Inflammatory macrophage treated with lipopolysaccharide for 1 hour (primary cell): ENCODE data around the gene CCDC50.

Source experiments
- DNase-seq, 2 donors: peaks; one replicate each; pipeline ENCODE4 v3.0.0-alpha.2; 2020 to 2022

CCDC50 gene, protein sequence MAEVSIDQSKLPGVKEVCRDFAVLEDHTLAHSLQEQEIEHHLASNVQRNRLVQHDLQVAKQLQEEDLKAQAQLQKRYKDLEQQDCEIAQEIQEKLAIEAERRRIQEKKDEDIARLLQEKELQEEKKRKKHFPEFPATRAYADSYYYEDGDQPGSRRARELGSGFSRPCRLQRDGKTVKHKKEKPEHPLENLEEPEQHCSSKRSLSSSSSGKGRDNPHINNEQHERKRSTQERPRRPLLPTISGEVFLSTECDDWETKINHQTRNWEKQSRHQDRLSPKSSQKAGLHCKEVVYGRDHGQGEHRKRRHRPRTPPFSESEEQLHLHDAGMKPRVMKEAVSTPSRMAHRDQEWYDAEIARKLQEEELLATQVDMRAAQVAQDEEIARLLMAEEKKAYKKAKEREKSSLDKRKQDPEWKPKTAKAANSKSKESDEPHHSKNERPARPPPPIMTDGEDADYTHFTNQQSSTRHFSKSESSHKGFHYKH

DNA sequence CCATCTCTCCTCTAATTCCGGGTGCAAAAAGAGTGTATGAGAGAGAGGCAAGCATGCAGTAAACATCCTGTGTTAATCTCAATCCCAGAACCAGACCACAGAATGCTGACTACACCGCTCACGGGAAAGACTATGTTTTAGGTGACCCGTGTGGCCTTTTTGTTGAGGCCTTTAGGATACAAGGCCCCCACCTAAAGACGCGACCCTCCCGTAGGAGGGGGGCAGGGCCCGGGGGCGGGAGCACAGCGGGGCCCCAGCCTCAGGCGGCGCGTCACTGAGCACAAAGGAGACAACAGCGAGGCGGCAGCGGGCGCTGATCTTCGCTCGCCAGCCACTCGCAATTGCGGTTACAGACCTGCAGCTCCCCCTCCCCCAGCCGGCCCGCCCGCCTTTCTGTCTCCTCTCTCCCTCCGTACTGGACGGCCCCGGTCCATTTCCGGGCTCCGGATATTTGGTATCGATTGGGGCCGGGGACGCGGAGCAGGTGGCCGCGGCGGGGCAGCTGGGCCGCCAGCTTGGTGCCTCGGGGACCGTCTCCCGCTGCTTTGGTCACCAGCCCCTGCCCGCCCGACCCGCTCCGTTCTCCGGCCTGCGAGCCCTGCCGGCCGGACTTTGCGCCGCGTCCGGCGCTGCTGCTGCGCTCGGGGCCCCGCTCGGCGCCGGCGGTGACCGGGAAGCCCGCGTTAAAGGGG, at the start of gene CCDC50:
CCDC50 (plus strand) TSS at position 433 of the 692 bp plus-strand sequence. CDS start 281 bp downstream, outside the sequence.
- peak; percentile 22 to 42 for DNase-seq

DNA sequence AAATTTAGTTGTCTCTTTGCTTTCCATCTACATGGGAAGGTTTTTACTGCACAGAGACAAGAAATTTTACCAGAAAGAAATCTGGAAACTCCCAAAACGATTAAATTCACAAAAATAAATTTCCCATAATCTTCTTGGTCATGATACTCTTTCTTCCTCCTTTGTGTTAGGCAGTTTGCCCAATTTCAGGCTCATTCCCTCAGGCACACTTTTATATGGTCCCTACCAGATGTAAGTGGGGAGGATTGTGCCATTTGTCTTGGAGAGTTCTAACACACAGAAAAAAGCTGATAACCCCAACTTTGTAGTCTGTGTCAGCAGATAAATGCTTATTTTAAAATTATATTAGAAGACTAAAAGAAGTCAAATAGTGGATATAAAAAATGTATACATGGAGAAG, 49.1 kb upstream of the CCDC50 start:
- DNase-seq = no peak

DNA sequence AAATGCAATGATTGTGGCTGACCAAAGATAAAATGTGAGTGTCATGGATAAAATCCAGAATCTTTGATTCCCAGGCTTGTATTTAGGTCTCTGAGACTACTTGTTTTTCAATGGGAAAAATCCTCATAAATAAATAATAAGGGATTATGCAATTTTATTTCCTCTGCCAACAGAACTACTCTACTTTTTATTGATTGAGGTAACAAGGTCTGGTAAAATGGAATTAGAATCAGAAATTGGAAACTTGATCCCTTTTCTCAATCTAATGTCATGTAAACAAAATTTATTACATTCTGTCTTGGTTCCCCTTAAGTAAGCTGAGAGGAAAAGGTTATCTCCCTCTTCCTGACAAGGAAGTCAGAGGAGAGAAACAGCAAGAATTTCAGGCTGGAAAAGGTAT, 48.3 kb upstream of the CCDC50 start:
- no peak for DNase-seq

DNA sequence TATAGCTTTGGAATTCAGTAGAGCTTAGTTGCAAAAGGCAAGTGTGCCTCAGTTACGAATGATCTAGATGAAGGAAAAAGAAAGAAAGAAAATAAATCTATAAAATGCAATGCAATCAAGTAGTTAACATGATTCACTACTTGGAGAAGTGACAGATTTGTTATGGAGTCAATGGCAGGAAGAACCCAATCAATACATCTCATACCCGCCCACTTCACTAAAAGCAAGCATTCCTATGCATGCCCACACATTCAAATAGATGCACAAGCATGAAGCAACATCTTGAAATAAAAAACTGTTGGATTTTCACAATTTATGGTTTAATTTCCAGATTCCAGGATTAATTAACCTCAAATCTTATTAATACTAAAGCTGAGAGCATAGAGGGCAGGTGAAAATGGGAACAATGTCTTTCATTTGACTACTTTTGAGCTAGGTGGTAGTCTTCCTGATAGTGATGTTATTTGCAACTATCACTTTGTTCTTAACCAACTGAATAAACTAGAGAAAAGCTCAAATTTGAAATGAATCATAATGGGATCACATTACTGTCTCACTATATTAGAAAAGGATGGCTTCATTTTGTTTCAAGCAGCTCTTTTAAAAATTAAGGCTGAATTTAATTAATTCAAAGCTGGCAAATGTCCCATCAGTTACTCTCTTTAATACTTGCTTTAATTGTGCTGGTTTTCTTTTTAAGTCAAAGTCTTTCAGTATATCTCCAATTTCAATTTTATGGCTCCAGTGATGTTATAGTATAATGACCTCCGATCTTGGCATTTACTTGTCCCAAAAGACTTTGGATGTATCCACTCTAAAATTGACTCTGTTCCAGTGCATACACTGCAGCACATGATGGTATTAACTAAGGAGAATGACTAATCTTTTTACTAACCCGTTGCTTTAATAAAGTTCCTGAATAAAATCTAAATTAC, 46.7 kb upstream of the CCDC50 start:
- no peak for DNase-seq

DNA sequence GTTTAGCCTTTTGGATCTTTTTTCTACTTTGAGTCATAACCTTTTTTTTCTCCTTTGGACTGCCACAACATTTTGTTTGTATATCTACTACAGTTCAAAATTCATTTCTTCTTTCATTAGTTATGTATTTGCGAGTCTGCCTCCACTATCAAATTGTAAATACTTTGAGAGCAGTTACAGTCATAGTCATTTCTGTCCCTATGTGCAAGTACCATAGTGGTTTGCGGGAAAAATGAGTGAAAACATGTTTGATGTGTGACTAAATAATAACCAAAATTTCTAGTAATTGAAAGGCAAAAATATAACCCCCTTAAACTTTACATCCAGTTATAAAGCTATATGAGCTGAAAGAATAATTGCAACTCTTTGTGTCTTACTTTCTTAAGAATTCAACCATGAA, 45.8 kb upstream of the CCDC50 start:
- no peak for DNase-seq

DNA sequence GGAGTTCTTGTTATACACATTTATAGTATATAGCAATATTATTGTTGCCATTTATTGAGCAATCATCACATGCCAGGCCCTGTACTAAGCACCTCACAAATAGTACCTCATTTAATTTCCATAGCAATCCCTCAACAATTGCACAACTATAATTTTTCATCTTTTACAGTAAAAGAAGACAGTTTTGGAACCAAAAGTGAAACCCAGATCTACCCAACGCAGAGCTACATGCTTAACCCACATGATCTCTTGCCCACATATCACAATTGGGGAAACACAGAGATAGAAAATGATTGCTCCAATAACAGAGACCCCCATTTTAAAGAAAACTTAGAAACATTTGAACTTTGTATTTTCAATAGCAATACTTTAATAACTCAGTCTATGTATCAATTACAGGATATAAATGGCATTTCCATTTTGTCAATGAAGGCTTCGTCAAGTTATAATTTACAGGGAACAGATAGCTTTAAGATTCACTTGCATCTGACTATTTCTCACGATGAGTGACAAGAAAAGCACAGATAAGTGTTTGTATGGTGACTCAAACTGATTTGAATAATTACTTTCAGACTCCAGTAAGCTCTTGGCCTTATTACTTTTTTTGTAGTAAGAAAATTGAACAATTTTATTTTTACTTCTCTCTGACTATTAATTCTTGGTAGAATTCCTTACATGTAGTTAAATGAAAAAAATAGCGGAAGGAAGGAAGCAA, 38.7 kb upstream of the CCDC50 start:
- peak; percentile 55 to 61 for DNase-seq

DNA sequence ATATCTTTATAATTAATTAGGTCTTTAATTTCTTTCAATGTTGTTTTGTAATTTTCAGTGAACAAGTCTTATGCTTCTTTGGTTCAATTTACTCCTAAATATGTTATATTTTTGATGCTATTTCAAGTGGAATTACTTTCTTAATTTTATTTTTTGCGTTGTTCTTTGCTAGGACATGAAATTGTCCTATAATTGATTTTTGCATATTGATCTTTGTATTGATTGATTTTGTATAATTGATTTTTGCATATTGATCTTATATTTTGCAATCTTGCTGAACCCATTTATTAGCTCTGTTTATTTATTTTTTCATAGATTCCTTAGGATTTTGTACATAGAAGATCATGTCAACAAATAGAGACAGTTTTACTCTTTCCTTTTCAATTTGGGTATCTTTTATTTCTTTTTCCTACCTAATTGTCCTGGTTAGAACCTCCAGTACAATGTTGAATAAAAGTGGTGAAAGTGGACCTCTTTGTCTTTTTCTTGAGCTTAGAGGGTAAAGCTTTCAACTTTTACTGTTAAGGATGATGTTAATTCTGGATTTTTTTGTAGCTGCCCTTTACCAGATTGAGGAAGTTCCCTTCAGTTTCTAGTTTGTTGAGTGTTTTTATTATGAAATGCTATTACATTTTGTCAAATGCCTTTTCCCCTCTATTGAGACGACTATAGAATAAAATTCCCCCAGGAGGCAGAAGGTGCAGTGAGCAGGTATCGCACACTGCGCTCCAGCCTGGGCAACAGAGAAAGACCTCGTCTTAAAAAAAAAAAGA, 36.8 kb upstream of the CCDC50 start:
- peak; percentile 32 to 35 for DNase-seq

DNA sequence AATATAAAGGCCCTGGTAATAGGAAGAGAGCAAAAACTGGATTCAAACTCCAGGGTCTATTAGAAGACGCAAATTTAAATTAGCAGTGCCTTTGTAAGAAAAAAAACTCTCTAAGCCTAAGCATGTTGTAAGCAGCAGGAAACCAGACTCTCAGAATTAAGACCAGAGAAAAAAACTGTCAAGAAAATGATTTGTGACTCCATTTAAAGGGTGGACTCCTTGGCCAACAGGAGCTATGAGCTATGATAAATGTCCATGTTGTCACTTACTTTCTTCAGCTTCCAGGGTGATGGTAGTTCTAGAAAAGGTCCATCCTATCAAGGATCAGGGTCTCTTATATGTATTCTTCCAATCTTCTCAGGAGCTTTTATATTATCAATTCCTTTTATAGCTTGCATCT, 34.9 kb upstream of the CCDC50 start:
- no peak for DNase-seq

DNA sequence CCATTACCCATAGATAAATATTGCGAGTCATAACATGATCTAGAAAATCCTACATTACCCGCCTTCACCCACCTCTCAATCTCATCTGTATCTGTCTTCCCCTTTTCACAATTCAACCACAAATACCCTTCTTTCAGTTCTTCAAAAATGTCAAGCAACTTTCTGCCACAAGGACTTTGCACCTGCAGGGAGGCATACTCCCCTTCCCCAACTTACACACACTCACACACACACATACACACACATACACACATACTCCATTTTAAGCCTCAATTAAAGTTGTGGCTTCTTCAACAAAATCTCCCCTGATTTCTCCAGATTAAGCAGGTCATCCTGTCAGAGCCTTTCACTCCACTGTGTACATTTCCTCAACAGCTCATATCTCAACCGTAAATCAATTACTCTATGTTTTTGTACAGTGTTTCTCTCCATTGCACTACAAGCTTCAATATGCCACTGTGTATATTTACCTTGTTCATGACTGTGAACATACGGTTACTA, 33.1 kb upstream of the CCDC50 start:
- DNase-seq = peak in 1 of 2 donors; percentile 13

DNA sequence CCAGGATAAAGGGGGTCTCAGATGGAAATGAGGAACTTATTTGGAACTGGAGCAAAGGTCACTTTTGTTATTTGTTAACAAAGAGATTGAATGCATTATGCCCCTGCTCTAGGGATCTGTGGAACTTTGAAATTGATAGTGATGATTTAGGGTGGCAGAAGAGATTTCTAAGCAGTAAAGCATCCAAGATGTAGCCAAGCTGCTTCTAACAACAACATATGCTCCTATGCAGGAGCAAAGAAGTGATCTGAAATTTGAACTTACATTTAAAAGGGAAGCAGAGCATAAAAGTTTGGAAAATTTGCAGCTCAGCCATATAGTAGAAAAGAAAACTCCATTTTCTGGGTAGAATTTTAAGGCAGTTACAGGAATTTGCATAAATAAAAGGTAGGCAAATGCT, 30.3 kb upstream of the CCDC50 start:
- no peak for DNase-seq

DNA sequence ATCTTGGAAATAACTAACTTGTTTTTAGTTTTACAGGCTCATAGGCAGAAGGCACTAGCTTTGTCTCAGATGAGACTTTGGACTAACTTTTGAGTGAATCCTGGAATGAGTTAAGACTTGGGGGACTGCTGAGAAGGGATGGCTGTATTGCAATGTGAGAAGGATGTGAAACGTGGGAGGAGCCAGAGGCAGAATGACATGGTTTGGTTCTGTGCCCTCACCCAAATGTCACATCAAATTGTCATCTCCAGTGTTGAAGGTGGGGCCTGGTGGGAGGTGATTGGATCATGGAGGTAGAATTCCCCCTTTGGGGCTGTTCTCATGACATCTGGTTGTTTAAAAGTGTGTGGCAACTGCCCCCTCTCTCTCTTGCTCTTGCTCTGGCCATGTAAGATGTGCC, 28.8 kb upstream of the CCDC50 start:
- no peak for DNase-seq

DNA sequence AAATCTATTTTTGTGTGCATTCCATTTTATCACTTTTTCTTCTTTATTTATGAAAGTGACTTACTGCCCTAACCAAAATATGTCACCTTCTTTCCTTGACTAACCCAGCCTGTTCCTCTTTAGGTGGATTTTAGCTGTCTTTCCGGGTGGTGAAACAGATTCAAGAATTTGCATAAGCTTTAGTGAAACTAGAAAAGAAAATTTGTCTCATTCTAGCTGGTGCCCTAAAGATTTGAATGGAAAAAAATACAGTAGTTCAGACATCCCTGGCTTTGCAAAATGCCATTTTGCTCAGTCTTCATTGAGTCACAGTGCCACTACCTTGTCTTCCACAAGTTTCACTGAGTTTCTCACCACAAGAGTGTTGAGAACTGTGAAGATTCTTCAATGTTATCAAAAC, 28.2 kb upstream of the CCDC50 start:
- peak; percentile 51 to 62 for DNase-seq

DNA sequence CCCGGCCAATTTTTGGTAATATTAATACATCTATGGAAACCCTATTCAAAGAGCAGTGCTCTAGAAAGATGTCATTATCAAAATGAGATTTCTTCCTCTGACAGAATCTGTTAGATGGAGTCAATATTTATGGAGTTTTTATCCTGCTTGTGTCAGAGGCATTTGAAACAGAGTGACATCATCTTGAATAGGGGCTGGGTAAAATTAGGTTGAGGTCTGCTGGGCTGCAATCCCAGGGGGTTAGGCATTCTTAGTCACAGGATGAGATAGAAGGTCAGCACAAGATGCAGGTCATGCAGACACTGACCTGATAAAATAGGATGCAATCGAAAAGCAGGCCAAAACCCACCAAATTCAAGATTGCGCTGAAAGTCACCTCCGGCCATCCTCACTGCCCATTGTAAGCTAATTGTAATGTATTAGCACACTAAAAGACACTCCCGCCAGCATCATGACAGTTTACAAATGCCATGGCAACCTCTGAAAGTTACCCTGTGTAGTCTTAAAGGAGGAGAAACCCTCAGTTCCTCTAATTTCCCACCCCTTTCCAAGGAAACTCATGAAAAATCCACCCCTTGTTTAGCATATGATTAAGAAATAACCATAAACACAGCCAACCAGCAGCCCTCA, 27.3 kb upstream of the CCDC50 start:
- no peak for DNase-seq

DNA sequence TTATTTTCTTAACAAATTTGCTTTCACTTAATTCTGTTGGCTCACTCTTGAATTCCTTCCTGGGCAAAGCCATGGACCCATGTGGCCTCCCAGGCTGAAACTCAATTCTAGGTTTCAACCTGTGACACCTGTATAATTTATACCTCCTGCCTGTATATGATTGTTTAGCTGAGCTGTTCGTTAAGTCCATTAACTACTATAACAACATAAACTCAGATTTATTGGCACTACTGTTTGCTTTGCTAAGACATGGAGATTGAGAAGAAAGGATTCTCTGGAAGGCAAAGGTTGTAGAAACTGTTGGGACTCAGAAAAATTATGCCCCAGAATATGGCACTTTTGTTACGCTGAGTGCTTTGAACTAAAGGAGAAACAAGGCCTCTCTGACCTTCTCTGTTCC, 26.7 kb upstream of the CCDC50 start:
- DNase-seq = no peak

DNA sequence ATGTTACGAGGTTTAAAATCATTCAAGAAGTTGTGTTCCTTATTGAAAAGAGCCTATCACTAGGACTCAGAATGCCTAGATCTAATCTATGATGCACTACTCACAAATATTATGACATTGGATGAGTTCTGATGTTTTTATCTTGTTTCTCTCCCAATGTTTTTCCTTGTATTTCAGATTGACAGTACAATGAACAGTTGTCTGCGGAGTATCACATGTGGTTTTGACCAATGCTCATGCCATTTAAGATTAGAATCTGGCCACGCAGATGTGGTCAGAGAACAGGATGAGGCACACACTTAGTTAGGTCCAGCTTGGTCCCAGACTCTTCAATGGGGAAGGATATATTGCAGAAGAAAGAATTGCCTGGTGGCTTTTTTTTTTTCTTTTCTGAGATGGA, 25.6 kb upstream of the CCDC50 start:
- DNase-seq = no peak

DNA sequence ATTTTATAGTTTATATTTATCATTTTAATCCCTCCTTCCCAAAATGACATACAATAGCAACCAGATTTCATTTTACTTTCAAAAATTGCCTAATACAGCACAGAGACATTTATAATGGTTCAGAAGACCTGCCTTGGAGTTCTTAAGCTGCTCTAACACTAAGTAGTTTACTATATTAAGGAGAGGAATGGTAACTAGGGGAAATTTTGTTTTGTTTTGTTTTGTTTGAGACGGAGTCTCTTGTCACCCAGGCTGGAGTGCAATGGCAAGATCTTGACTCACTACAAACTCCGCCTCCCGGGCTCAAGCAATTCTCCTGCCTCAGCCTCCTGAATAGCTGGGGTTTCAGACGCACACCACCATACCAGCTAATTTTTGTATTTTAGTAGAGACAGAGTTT, 22.8 kb upstream of the CCDC50 start:
- DNase-seq = no peak

DNA sequence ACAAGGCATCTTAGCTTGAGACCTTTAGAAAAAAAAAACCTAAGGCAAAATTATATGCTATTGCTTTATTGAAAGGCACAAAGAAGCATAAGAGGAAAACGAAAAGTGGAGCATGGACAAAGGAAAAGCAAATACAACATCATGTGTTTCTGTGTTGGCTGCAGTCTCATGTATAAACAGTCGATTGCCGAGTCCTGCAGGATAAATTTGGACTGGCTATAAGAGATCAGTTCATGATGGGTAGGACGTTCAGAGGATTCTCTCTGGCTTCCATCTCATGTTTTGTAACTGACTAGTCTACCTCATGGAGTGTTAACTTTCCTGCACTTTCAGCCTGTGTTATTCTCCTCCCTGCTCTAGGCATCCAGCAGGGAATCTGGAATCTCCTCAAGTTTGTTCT, 21.9 kb upstream of the CCDC50 start:
- no peak for DNase-seq

DNA sequence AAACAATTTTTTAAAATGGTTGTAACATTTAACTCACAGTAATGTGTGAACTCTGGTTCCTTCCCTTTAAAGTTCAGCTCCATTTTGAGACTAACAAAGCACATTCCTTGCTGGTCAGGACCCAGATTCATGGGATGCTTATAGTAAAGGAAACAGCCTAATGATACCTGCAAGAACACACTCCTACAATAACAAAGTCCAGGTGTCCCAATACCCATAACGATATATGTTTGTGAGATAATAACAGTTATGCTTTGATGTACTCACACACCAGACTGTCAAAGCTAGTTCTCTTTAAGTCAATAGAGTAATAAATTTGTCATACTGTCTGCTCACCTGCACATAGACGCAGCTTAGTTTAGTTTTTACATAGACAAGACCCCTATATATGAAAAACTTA, 15.9 kb upstream of the CCDC50 start:
- DNase-seq = no peak

DNA sequence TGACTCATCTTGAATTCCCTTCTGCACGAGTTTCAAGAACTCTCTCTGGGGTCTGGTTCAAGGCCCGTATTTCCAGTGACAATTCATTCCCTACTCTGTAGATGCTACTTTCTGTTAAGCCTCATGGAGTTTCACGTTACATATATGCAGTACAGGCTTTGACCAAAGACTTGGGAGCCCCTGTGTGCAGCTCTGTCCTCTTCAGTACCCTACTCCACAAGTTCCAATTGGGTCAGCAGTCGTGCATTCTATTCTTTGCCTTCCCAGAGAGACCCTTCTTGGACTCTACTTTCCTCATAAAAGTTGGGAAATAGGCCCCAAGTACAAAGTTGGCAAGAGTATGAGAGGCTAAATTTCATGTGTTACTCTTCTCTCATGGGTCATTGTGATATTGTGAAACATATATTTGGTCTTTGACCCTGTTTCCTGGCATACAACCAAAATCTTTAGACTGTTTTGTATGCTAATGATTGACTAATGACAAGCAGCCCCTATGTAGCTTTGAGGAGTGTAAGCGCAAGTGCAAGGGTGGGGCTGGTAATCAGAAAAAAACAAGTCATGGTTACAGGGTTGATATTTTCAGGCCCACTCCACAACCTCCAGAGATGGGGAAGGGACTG, 15.0 kb upstream of the CCDC50 start:
- no peak for DNase-seq

DNA sequence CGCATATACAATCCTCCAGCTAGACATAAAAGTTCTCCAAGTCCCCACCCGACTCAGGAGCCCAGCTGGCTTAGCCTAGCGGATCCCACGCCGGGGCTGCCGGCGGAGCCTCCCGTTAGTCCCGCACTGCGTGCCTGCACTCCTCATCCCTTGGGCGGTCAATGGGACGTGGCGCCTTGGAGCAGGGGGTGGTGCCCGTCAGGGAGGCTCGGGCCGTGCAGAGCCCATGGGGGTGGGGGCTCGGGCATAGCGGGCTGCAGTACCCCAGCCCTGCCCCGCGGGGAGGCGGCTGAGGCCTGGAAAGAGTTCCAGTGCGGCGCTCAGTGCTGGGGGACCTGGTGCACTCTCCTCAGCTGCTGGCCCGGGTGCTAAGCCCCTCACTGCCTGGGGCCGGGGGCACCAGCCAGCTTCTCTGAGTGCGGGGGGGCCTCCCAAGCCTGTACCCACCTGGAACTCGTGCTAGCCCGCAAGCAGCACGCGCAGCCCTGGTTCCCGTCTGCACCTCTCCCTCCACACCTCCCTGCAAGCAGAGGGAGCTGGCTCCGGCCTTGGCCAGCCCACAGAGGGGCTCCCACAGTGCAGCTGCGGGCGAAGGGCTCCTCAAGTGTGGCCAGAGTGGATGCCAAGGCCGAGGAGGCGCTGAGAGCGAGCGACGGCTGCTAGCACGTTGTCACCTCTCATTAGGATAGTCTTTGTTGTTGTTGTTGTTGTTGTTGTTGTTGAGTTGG, 12.2 kb upstream of the CCDC50 start:
- DNase-seq = no peak
